ENCODE data around the gene KIF3C. TPM values are rescaled to one million over a fixed set of nuclear protein-coding genes. Genes with fewer than 3 reads are reported as not detected.

KIF3C gene
- total and polyA plus RNA-seq, 2 donors (not counting 3 experiments of a cell fraction or from before 2014, with no cell fraction given) = 11.4 to 40.7 TPM

DNA sequence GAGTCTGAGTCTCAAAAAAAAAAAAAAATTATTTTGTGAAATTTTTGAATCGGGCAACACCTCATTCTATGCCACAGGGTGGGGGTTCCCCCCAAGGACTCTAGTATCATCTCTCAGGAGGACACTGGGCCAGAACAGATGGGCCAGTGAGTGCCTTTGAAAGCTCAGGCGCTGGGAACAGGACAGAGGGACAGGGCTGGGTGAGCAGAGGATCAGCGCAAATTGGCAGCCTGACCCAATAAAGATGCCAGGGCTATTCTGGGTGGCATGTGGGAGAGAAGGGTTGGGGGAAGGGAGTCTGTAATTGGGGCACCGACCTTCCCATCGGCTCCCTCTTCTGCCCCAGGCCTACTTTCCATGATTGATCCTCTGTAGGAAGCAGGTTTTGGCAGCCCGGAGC lies 44.0 kb downstream of the KIF3C start:
- Histone ChIP-seq H3K27me3 (ENCODE audit: control insufficient read depth in 2 of 2, insufficient read depth in 2 of 2, low read length in 2 of 2) (no peaks in the 10 kb centered on the region), H3K36me3 (ENCODE audit: control insufficient read depth in 2 of 2, extremely low read depth in 1 of 2, insufficient read depth in 2 of 2, low read length in 2 of 2) (peaks cover 0 to 5% of the 10 kb centered on the region in 2 experiments), H3K79me2 (ENCODE audit: control insufficient read depth, insufficient read depth, low read length) (no peaks in the 10 kb centered on the region), H3K4me1 (ENCODE audit: control insufficient read depth, extremely low read depth, insufficient read depth, low read length) (peaks cover 11% of the 10 kb centered on the region), H3K9ac (replicated peaks; ENCODE audit: extremely low read depth, insufficient read depth, low read length) (no peak overlapping the region), H3K27ac (ENCODE audit: insufficient read depth, low read depth, low read length) (no peak overlapping the region), H3K4me3 (replicated peaks in 1 of 3; ENCODE audit: insufficient read depth in 1 of 3, low read depth in 1 of 3, low read length in 3 of 3) (no peak overlapping the region), H4K20me1 (replicated peaks; ENCODE audit: control insufficient read depth, extremely low read depth, insufficient read depth, low read length) (no peaks in the 10 kb centered on the region), H2AFZ (ENCODE audit: low read depth, low read length) (no peak overlapping the region), H3K9me1 (replicated peaks; ENCODE audit: control insufficient read depth, extremely low read depth, insufficient read depth, low read length) (no peaks in the 10 kb centered on the region), H3K4me2 (ENCODE audit: insufficient read depth, low read length) (no peak overlapping the region), H3K9me3 (replicated peaks; ENCODE audit: control insufficient read depth, insufficient read depth, low read length) (no peaks in the 10 kb centered on the region)
- CTCF ChIA-PET = interaction anchor here (1.1 to 2.3 kb wide), 3 partner anchors 11 to 85 kb away, joined by 3 to 5 read pairs (median 3); no protein-coding TSS in a partner anchor
- POLR2A ChIA-PET = no interaction called here
- DNase-seq (ENCODE audit: low read depth, low spot score) (no peak), FAIRE-seq (no peak)
- dilution Hi-C loops (cut with MboI; ENCODE audit: extremely low pct_ligation_motif_present, low sequenced_read_pairs) = no loop called here
- TF ChIP-seq EZH2 (IDR thresholded peaks at IDR 0.05; ENCODE audit: borderline replicate concordance, low read depth, low read length, severe bottlenecking) = no peak
- TF ChIP-seq, protein P1, sequence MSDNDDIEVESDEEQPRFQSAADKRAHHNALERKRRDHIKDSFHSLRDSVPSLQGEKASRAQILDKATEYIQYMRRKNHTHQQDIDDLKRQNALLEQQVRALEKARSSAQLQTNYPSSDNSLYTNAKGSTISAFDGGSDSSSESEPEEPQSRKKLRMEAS (IDR thresholded peaks at IDR 0.05; ENCODE audit: insufficient read depth, insufficient read length) = no peak
- TF ChIP-seq MYC (IDR thresholded peaks at IDR 0.05; ENCODE audit: low read depth, low read length) = no peak
- TF ChIP-seq, protein P2, sequence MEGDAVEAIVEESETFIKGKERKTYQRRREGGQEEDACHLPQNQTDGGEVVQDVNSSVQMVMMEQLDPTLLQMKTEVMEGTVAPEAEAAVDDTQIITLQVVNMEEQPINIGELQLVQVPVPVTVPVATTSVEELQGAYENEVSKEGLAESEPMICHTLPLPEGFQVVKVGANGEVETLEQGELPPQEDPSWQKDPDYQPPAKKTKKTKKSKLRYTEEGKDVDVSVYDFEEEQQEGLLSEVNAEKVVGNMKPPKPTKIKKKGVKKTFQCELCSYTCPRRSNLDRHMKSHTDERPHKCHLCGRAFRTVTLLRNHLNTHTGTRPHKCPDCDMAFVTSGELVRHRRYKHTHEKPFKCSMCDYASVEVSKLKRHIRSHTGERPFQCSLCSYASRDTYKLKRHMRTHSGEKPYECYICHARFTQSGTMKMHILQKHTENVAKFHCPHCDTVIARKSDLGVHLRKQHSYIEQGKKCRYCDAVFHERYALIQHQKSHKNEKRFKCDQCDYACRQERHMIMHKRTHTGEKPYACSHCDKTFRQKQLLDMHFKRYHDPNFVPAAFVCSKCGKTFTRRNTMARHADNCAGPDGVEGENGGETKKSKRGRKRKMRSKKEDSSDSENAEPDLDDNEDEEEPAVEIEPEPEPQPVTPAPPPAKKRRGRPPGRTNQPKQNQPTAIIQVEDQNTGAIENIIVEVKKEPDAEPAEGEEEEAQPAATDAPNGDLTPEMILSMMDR (IDR thresholded peaks at IDR 0.05; ENCODE audit: extremely low read depth in 1 of 2, insufficient read depth in 1 of 2, low read depth in 1 of 2, low read length in 2 of 2) = no peak
- no peak for TF ChIP-seq POLR2A (IDR thresholded peaks at IDR 0.05; ENCODE audit: low read depth, low read length)
- intact Hi-C loops (cut with micrococcal nuclease) = loop anchor here (10.0 kb wide), 1 partner anchor 64 kb away; the partner anchor contains the start of gene ASXL2
- BruUV-seq (replicated peaks) = no TSS peak

Measured in endothelial cell of umbilical vein (primary cell).